ENCODE data around the gene ARFRP1.
"Not testable (repeated sequence)": the region's sequence is repeated elsewhere in the genome, so short reads cannot be mapped to it uniquely, and the experiment has no call there.

ARFRP1 gene

DNA sequence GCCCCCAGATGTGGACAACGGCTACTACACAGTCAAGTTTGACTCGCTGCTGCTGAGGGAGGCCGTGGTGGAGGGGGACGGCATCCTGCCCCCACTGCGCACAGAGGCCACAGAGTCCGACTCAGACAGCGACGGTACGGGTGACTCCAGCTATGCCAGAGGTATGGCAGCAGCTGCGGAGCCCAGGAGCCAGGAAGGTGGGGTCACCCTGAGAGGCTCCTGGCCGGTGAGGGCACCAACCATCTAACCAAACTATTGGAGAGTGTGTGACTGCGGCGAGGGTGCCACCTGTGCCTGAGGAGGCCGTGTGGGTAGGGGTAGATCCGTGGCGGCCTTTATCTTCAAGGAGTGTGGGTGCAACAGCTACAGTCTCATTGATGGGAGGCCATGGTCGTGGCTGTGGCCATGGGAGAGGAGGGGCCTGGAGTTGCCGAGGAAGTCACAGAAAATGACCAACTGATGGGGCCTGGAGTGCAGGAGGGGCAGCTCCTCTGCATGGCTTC lies 25.9 kb upstream of the ARFRP1 start:
- TF ChIP-seq, protein P1, sequence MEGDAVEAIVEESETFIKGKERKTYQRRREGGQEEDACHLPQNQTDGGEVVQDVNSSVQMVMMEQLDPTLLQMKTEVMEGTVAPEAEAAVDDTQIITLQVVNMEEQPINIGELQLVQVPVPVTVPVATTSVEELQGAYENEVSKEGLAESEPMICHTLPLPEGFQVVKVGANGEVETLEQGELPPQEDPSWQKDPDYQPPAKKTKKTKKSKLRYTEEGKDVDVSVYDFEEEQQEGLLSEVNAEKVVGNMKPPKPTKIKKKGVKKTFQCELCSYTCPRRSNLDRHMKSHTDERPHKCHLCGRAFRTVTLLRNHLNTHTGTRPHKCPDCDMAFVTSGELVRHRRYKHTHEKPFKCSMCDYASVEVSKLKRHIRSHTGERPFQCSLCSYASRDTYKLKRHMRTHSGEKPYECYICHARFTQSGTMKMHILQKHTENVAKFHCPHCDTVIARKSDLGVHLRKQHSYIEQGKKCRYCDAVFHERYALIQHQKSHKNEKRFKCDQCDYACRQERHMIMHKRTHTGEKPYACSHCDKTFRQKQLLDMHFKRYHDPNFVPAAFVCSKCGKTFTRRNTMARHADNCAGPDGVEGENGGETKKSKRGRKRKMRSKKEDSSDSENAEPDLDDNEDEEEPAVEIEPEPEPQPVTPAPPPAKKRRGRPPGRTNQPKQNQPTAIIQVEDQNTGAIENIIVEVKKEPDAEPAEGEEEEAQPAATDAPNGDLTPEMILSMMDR (conservative IDR thresholded peaks at IDR 0.05; ENCODE audit: low read depth, low read length): no peak

GRCh38 chr20:63733117-63733516 lies 25.3 kb upstream of the ARFRP1 start:
- peaks cover 67% of the 10 kb centered on the region for H3K4me1 ChIP-seq (ENCODE audit: low read depth, poor library complexity, severe bottlenecking)
- H3K9ac ChIP-seq: no peak overlapping the region
- H3K4me2 ChIP-seq: no peak overlapping the region
- peaks cover 24% of the 10 kb centered on the region for H3K79me2 ChIP-seq (ENCODE audit: insufficient read depth, low read depth)
- TF ChIP-seq, protein P1 (conservative IDR thresholded peaks at IDR 0.05; ENCODE audit: low read depth, low read length): no peak
- no peaks in the 10 kb centered on the region for H4K20me1 ChIP-seq (ENCODE audit: insufficient read depth)
- H3K36me3 ChIP-seq (ENCODE audit: insufficient read depth): no peaks in the 10 kb centered on the region
- H2AFZ ChIP-seq (ENCODE audit: low read depth): no peak overlapping the region
- H3K27ac ChIP-seq: no peak overlapping the region
- H3K27me3 ChIP-seq (ENCODE audit: insufficient read depth, low read depth): no peaks in the 10 kb centered on the region
- no peak overlapping the region for H3K4me3 ChIP-seq (IDR thresholded peaks at IDR 0.05; ENCODE audit: insufficient read depth, low read depth, low read length)

More for the DNA sequence above, 25.9 kb upstream of the ARFRP1 start:
- Histone ChIP-seq H3K27ac (no peak overlapping the region), H3K27me3 (ENCODE audit: insufficient read depth, low read depth) (no peaks in the 10 kb centered on the region), H3K4me2 (no peak overlapping the region), H3K36me3 (ENCODE audit: insufficient read depth) (no peaks in the 10 kb centered on the region), H4K20me1 (ENCODE audit: insufficient read depth) (no peaks in the 10 kb centered on the region), H3K4me1 (ENCODE audit: low read depth, poor library complexity, severe bottlenecking) (peaks cover 67% of the 10 kb centered on the region), H3K4me3 (IDR thresholded peaks at IDR 0.05; ENCODE audit: insufficient read depth, low read depth, low read length) (no peak overlapping the region), H3K79me2 (ENCODE audit: insufficient read depth, low read depth) (peaks cover 24% of the 10 kb centered on the region), H3K9ac (no peak overlapping the region), H2AFZ (ENCODE audit: low read depth) (no peak overlapping the region)

DNA sequence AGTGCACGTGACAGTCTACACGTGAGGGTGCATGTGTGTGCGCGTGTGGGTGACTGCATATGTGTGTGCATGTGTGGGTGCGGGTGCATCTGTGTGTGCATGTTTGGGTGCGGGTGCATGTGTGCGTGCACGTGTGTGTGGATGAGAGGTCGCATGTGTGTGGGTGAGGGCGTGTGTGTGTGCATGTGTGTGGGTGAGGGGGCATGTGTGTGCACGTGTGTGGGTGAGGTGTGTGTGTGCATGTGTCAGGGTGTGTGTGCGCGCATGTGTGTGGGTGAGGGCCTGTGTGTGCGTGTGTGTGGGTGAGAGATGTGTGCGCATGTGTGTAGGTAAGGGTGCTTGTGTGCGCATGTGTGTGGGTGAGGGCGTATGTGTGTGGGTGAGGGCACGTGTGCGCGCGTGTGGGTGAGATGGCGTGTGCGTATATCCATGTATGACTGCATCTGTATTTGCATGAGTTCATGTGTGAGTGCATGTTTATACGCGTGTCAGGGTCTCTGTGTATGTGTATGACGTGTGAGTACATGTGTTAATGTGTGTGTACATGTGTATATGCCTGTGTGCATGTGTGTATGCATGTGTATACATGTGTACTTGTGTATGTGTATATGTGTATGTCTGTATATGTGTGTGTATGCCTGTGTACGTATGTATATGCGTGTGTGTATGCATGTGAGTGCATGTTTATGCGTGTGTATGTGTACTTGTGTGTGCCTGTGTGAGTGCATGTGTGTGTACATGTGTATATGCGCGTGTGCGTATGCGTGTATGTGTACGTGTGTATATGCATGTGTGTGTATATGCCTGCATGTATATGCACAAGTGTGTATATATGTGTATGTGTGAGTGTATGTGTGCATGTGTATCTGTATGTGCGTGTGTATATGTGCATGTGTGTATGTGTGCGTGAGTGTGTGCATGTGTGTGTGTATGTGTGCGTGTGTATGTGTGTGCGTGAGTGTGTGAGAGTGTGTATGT lies 24.6 kb upstream of the ARFRP1 start:
- Histone ChIP-seq H4K20me1 (ENCODE audit: insufficient read depth) (no peaks in the 10 kb centered on the region), H3K36me3 (ENCODE audit: insufficient read depth) (no peaks in the 10 kb centered on the region), H3K27me3 (ENCODE audit: insufficient read depth, low read depth) (no peaks in the 10 kb centered on the region), H3K9ac (no peak overlapping the region), H3K27ac (no peak overlapping the region), H3K4me1 (ENCODE audit: low read depth, poor library complexity, severe bottlenecking) (peaks cover 72% of the 10 kb centered on the region), H3K4me2 (peak overlapping the region; percentile 7; the same call in 1 of the 2 replicates), H3K79me2 (ENCODE audit: insufficient read depth, low read depth) (peaks cover 24% of the 10 kb centered on the region), H3K4me3 (IDR thresholded peaks at IDR 0.05; ENCODE audit: insufficient read depth, low read depth, low read length) (no peak overlapping the region), H2AFZ (ENCODE audit: low read depth) (no peak overlapping the region)
- TF ChIP-seq, protein P1 (conservative IDR thresholded peaks at IDR 0.05; ENCODE audit: low read depth, low read length): no peak

- H3K27me3 ChIP-seq (ENCODE audit: insufficient read depth, low read depth): no peaks in the 10 kb centered on the region
- H3K36me3 ChIP-seq (ENCODE audit: insufficient read depth): no peaks in the 10 kb centered on the region
- peak overlapping the region; percentile 70 for H3K4me2 ChIP-seq
- H4K20me1 ChIP-seq (ENCODE audit: insufficient read depth): no peaks in the 10 kb centered on the region
- no peak overlapping the region for H3K9ac ChIP-seq
- H3K4me1 ChIP-seq (ENCODE audit: low read depth, poor library complexity, severe bottlenecking): peaks cover 82% of the 10 kb centered on the region
- no peak overlapping the region for H2AFZ ChIP-seq (ENCODE audit: low read depth)
- peaks cover 23% of the 10 kb centered on the region for H3K79me2 ChIP-seq (ENCODE audit: insufficient read depth, low read depth)
- peak overlapping the region; percentile 98 for H3K27ac ChIP-seq
- no peak overlapping the region for H3K4me3 ChIP-seq (IDR thresholded peaks at IDR 0.05; ENCODE audit: insufficient read depth, low read depth, low read length)
- TF ChIP-seq, protein P1 (conservative IDR thresholded peaks at IDR 0.05; ENCODE audit: low read depth, low read length): no peak
Observed at GRCh38 chr20:63731410-63731809, 23.6 kb upstream of the ARFRP1 start.

- H2AFZ ChIP-seq (ENCODE audit: low read depth); H4K20me1 ChIP-seq (ENCODE audit: insufficient read depth); H3K36me3 ChIP-seq (ENCODE audit: insufficient read depth); H3K27me3 ChIP-seq (ENCODE audit: insufficient read depth, low read depth); H3K4me3 ChIP-seq (IDR thresholded peaks at IDR 0.05; ENCODE audit: insufficient read depth, low read depth, low read length): not testable (repeated sequence)
- H3K27ac ChIP-seq: peak overlapping the region; percentile 98
- peak overlapping the region; percentile 72 for H3K4me2 ChIP-seq
- H3K79me2 ChIP-seq (ENCODE audit: insufficient read depth, low read depth): peaks cover 26% of the 10 kb centered on the region
- peak overlapping the region; percentile 50; the same call in 1 of the 2 replicates for H3K9ac ChIP-seq
- peaks cover 74% of the 10 kb centered on the region for H3K4me1 ChIP-seq (ENCODE audit: low read depth, poor library complexity, severe bottlenecking)
Observed at GRCh38 chr20:63730189-63730733, 22.5 kb upstream of the ARFRP1 start.

GRCh38 chr20:63722967-63723622 lies 15.3 kb upstream of the ARFRP1 start:
- H3K4me1 ChIP-seq (ENCODE audit: low read depth, poor library complexity, severe bottlenecking): peaks cover 19% of the 10 kb centered on the region
- H4K20me1 ChIP-seq (ENCODE audit: insufficient read depth); H3K4me2 ChIP-seq; H3K36me3 ChIP-seq (ENCODE audit: insufficient read depth); H3K27ac ChIP-seq; H3K27me3 ChIP-seq (ENCODE audit: insufficient read depth, low read depth); H3K9ac ChIP-seq; H3K4me3 ChIP-seq (IDR thresholded peaks at IDR 0.05; ENCODE audit: insufficient read depth, low read depth, low read length); H2AFZ ChIP-seq (ENCODE audit: low read depth): not testable (repeated sequence)
- peaks cover 18% of the 10 kb centered on the region; the same call in 1 of the 2 replicates for H3K79me2 ChIP-seq (ENCODE audit: insufficient read depth, low read depth)

All from KMS-11 (cell line).